ENCODE results near the gene ZNF324B.
"Not testable (repeated sequence)": the region's sequence is repeated elsewhere in the genome, so short reads cannot be mapped to it uniquely, and the experiment has no call there.

ZNF324B gene

GRCh38 chr19:58480481-58480830 lies 29.0 kb downstream of the ZNF324B start:
- DNase-seq (ENCODE audit: low read depth in 2 of 2), result no peak

- no peak for DNase-seq (ENCODE audit: low read depth in 2 of 2)
Measured at GRCh38 chr19:58480831-58481230, 29.4 kb downstream of the ZNF324B start.

- no peak for DNase-seq (ENCODE audit: low read depth in 2 of 2)
Measured at GRCh38 chr19:58482372-58482771, 30.9 kb downstream of the ZNF324B start.

GRCh38 chr19:58483776-58484175 lies 32.4 kb downstream of the ZNF324B start:
- DNase-seq (ENCODE audit: low read depth in 2 of 2), result no peak

- not testable (repeated sequence) for DNase-seq (ENCODE audit: low read depth in 2 of 2)
Measured at GRCh38 chr19:58484349-58484748, 32.9 kb downstream of the ZNF324B start.

- no peak for DNase-seq (ENCODE audit: low read depth in 2 of 2)
Measured at GRCh38 chr19:58491393-58491792, 40.0 kb downstream of the ZNF324B start.

- no peak for DNase-seq (ENCODE audit: low read depth in 2 of 2)
Measured at GRCh38 chr19:58492265-58492664, 40.8 kb downstream of the ZNF324B start.

- no peak for DNase-seq (ENCODE audit: low read depth in 2 of 2)
Measured at GRCh38 chr19:58497634-58498170, 46.3 kb downstream of the ZNF324B start.

- no peak for DNase-seq (ENCODE audit: low read depth in 2 of 2)
Measured at GRCh38 chr19:58498316-58499020, 47.0 kb downstream of the ZNF324B start.

GRCh38 chr19:58499021-58499927 lies 47.9 kb downstream of the ZNF324B start:
- peak; percentile 97 to 100 for DNase-seq (ENCODE audit: low read depth in 2 of 2)

- no peak for DNase-seq (ENCODE audit: low read depth in 2 of 2)
Measured at GRCh38 chr19:58500242-58500641, 48.8 kb downstream of the ZNF324B start.
